ENCODE measurements around the gene KIF5C. TPM values are rescaled to one million over a fixed set of nuclear protein-coding genes. Genes with fewer than 3 reads are reported as not detected.

KIF5C gene
- total RNA-seq, 1 donor from 2014 or later, result 63.1 TPM

DNA sequence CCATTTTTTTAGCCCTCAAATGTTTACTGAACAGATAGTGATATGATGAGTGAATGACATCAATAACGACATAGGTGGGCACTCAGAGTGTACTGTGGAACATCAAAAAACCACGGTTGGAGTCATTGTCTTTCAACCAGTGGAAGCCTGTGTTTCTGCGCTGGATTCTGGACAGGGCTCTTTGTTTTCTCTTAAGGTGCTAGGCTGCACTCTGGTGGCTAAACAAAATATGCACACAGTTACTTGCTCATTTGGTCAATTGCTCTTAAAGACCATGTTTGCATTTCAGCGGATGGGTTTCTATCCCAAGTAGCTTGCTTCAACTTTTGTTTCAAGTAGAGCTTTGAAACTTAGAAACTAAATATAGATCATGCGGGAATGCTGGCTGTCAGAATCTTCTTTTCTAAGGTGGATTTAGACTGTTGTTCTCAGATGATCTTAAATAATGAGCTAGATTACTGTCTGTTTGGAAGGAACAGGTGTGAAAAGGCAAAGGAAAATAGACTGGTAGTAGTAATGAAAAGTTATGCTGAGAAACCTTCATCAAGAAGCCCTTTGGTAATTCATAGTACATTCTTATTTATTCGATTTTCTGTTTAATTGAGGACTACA, 115.0 kb downstream of the KIF5C start:
- Histone ChIP-seq H3K9me3 (ENCODE audit: low read depth) (no peaks in the 10 kb centered on the region), H3K4me1 (no peaks in the 10 kb centered on the region), H3K27me3 (no peaks in the 10 kb centered on the region), H2AFZ (replicated peaks) (no peak overlapping the region), H3K27ac (no peak overlapping the region), H3K4me3 (no peak overlapping the region), H3K9ac (no peak overlapping the region), H3K79me2 (ENCODE audit: low read depth) (no peaks in the 10 kb centered on the region), H3K36me3 (peaks cover 14% of the 10 kb centered on the region), H3K4me2 (no peak overlapping the region), H3F3A (ENCODE audit: low read depth) (no peaks in the 10 kb centered on the region), H4K20me1 (ENCODE audit: low read depth) (no peaks in the 10 kb centered on the region)
- no peaks in the 10 kb centered on the region for H3K9me3 Mint-ChIP-seq
- no peaks in the 10 kb centered on the region for H3K4me1 Mint-ChIP-seq
- H3K4me3 Mint-ChIP-seq, result no peak overlapping the region
- H3K27ac Mint-ChIP-seq, result no peak overlapping the region
- peaks cover 2% of the 10 kb centered on the region for H3K27me3 Mint-ChIP-seq (ENCODE audit: insufficient read depth, low read depth)
- DNase-seq (ENCODE audit: low spot score), result peak; percentile 80
- H3K36me3 Mint-ChIP-seq, result peaks cover 35% of the 10 kb centered on the region
- no peak for TF ChIP-seq EZH2phosphoT487 (IDR thresholded peaks at IDR 0.05)
- TF ChIP-seq, protein P1, sequence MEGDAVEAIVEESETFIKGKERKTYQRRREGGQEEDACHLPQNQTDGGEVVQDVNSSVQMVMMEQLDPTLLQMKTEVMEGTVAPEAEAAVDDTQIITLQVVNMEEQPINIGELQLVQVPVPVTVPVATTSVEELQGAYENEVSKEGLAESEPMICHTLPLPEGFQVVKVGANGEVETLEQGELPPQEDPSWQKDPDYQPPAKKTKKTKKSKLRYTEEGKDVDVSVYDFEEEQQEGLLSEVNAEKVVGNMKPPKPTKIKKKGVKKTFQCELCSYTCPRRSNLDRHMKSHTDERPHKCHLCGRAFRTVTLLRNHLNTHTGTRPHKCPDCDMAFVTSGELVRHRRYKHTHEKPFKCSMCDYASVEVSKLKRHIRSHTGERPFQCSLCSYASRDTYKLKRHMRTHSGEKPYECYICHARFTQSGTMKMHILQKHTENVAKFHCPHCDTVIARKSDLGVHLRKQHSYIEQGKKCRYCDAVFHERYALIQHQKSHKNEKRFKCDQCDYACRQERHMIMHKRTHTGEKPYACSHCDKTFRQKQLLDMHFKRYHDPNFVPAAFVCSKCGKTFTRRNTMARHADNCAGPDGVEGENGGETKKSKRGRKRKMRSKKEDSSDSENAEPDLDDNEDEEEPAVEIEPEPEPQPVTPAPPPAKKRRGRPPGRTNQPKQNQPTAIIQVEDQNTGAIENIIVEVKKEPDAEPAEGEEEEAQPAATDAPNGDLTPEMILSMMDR (IDR thresholded peaks at IDR 0.05), result peak; percentile 74
- TF ChIP-seq EZH2 (IDR thresholded peaks at IDR 0.05), result no peak

DNA sequence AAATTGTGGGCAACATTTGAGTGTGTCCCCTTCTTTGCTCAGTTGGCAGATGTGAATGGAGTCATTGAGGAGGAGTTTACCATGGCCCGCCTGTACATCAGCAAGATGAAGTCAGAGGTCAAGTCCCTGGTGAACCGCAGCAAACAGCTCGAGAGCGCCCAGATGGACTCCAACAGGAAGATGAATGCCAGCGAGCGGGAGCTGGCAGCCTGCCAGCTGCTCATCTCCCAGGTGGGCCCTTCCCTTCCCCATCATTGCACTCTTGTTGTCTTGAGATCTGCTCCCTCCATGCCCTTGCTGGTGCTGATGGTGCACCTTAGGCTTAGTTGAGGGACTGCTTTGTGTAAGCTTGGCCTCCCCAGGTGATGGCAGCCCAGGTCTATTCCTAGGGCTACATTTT, 115.9 kb downstream of the KIF5C start:
- DNase-seq (ENCODE audit: low spot score), result no peak
- Mint-ChIP-seq H3K27ac (no peak overlapping the region), H3K27me3 (ENCODE audit: insufficient read depth, low read depth) (peaks cover 2% of the 10 kb centered on the region), H3K9me3 (no peaks in the 10 kb centered on the region), H3K4me3 (no peak overlapping the region), H3K36me3 (peaks cover 36% of the 10 kb centered on the region), H3K4me1 (no peaks in the 10 kb centered on the region)
- Histone ChIP-seq H2AFZ (replicated peaks) (no peak overlapping the region), H3K79me2 (ENCODE audit: low read depth) (no peaks in the 10 kb centered on the region), H3K27ac (no peak overlapping the region), H3K9me3 (ENCODE audit: low read depth) (no peaks in the 10 kb centered on the region), H3K36me3 (peaks cover 14% of the 10 kb centered on the region), H3K9ac (no peak overlapping the region), H3K4me1 (no peaks in the 10 kb centered on the region), H3K4me2 (no peak overlapping the region), H3F3A (ENCODE audit: low read depth) (no peaks in the 10 kb centered on the region), H3K4me3 (no peak overlapping the region), H4K20me1 (ENCODE audit: low read depth) (no peaks in the 10 kb centered on the region), H3K27me3 (no peaks in the 10 kb centered on the region)
- TF ChIP-seq EZH2 (IDR thresholded peaks at IDR 0.05), result no peak
- no peak for TF ChIP-seq EZH2phosphoT487 (IDR thresholded peaks at IDR 0.05)
- TF ChIP-seq, protein P1 (IDR thresholded peaks at IDR 0.05), result no peak

DNA sequence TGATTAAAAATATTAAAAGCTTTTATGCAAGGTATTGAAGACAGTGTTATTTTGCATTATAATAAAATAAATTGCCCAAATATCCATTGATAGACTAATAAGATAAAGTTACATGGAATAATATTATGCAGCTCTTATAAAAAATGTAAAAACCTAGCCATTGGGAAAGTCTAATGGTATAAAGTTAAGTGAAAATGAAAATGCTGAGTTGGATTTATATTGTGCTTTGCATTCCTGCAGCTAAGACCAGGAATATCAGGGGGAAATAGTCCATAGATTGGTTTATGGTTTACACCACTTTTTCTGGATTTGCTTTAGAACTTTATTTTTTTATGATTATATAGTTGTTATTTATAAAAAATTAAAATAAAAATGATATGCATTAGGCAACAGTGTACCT, 117.4 kb downstream of the KIF5C start:
- Histone ChIP-seq H3K27ac (no peak overlapping the region), H2AFZ (replicated peaks) (no peak overlapping the region), H3K4me3 (no peak overlapping the region), H3K9ac (no peak overlapping the region), H3K4me2 (no peak overlapping the region), H4K20me1 (ENCODE audit: low read depth) (no peaks in the 10 kb centered on the region), H3K9me3 (ENCODE audit: low read depth) (no peaks in the 10 kb centered on the region), H3K36me3 (peaks cover 14% of the 10 kb centered on the region), H3K27me3 (no peaks in the 10 kb centered on the region), H3F3A (ENCODE audit: low read depth) (no peaks in the 10 kb centered on the region), H3K4me1 (no peaks in the 10 kb centered on the region), H3K79me2 (ENCODE audit: low read depth) (no peaks in the 10 kb centered on the region)
- TF ChIP-seq EZH2 (IDR thresholded peaks at IDR 0.05) (no peak), EZH2phosphoT487 (IDR thresholded peaks at IDR 0.05) (no peak)
- TF ChIP-seq, protein P1 (IDR thresholded peaks at IDR 0.05), result no peak
- Mint-ChIP-seq H3K36me3 (peaks cover 31% of the 10 kb centered on the region), H3K27me3 (ENCODE audit: insufficient read depth, low read depth) (peaks cover 2% of the 10 kb centered on the region), H3K4me3 (no peak overlapping the region), H3K4me1 (no peaks in the 10 kb centered on the region), H3K27ac (no peak overlapping the region), H3K9me3 (no peaks in the 10 kb centered on the region)
- no peak for DNase-seq (ENCODE audit: low spot score)
